ENCODE measurements around the gene ABCB1. TPM values are rescaled to one million over a fixed set of nuclear protein-coding genes. Genes with fewer than 3 reads are reported as not detected.

The ABCB1 gene
- total RNA-seq, 4 donors from 2014 or later: 43.7 to 394 (median 285) TPM

GRCh38 chr7:87545760-87546159, 54.9 kb downstream of the ABCB1 start:
- H3K27ac ChIP-seq: no peak overlapping the region
- no peaks in the 10 kb centered on the region for H3K9me3 ChIP-seq
- DNase-seq: no peak
- H3K4me3 ChIP-seq: no peak overlapping the region
- no peaks in the 10 kb centered on the region for H3K27me3 ChIP-seq
- TF ChIP-seq POLR2A (IDR thresholded peaks at IDR 0.05): no peak
- TF ChIP-seq, protein P1, sequence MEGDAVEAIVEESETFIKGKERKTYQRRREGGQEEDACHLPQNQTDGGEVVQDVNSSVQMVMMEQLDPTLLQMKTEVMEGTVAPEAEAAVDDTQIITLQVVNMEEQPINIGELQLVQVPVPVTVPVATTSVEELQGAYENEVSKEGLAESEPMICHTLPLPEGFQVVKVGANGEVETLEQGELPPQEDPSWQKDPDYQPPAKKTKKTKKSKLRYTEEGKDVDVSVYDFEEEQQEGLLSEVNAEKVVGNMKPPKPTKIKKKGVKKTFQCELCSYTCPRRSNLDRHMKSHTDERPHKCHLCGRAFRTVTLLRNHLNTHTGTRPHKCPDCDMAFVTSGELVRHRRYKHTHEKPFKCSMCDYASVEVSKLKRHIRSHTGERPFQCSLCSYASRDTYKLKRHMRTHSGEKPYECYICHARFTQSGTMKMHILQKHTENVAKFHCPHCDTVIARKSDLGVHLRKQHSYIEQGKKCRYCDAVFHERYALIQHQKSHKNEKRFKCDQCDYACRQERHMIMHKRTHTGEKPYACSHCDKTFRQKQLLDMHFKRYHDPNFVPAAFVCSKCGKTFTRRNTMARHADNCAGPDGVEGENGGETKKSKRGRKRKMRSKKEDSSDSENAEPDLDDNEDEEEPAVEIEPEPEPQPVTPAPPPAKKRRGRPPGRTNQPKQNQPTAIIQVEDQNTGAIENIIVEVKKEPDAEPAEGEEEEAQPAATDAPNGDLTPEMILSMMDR (IDR thresholded peaks at IDR 0.05): no peak
- peaks cover 0 to 64% (median 0%) of the 10 kb centered on the region in 3 donors for H3K36me3 ChIP-seq
- no peaks in the 10 kb centered on the region for H3K4me1 ChIP-seq

GRCh38 chr7:87543623-87544022, 57.1 kb downstream of the ABCB1 start:
- Histone ChIP-seq H3K27me3 (no peaks in the 10 kb centered on the region), H3K36me3 (peaks cover 0 to 68% (median 0%) of the 10 kb centered on the region in 3 donors), H3K9me3 (no peaks in the 10 kb centered on the region), H3K4me3 (no peak overlapping the region), H3K27ac (no peak overlapping the region), H3K4me1 (no peaks in the 10 kb centered on the region)
- DNase-seq: no peak
- no peak for TF ChIP-seq POLR2A (IDR thresholded peaks at IDR 0.05)
- TF ChIP-seq, protein P1 (IDR thresholded peaks at IDR 0.05): no peak

DNA sequence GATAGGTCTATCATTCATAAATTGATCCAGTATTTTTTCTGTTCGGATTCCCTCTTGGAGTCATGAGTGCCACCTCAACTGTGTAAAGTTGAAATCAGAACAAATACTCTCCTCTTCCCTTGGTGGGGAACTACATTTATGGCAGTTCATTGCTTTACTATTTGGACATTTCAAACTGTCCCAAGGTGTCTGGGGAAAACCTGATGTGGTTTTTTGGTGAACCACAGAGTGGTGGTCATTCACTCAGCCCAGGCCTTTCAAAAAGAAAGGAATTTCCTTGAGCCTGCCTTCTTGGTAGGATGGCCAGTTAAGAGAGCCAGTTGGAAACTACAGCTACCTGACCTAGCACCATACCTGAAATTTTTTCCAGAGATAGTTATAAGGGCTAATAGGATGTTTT, 59.0 kb downstream of the ABCB1 start:
- no peak for DNase-seq
- Histone ChIP-seq H3K9me3 (no peaks in the 10 kb centered on the region), H3K4me1 (no peaks in the 10 kb centered on the region), H3K27me3 (no peaks in the 10 kb centered on the region), H3K36me3 (peaks cover 0 to 71% (median 0%) of the 10 kb centered on the region in 3 donors), H3K4me3 (no peak overlapping the region), H3K27ac (no peak overlapping the region)
- TF ChIP-seq, protein P1 (IDR thresholded peaks at IDR 0.05): no peak
- no peak for TF ChIP-seq POLR2A (IDR thresholded peaks at IDR 0.05)

- no peak for DNase-seq
Observed at GRCh38 chr7:87538052-87538451, 62.6 kb downstream of the ABCB1 start.

DNA sequence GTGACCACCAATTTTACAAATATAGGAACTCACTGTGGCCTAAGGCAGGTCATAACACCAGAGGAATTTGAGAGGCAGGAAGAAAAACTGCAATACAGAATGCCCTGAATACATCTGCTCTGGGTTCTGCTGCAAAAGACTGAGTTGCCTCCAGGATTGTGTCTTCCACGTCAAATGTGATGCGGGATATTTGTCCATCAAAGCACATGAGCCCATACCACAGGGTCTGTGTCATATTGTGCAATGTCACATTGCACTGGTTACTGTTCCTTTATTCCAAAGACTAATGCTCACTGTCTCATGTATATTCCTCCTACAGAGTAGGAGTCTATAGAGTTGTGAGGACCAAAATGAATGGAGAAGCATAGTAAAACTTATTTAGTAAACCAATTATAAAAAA, 66.6 kb downstream of the ABCB1 start:
- TF ChIP-seq, protein P1 (IDR thresholded peaks at IDR 0.05): no peak
- no peak for TF ChIP-seq POLR2A (IDR thresholded peaks at IDR 0.05)
- Histone ChIP-seq H3K36me3 (peaks cover 0 to 63% (median 0%) of the 10 kb centered on the region in 3 donors), H3K4me1 (no peaks in the 10 kb centered on the region), H3K9me3 (no peaks in the 10 kb centered on the region), H3K27me3 (no peaks in the 10 kb centered on the region), H3K27ac (no peak overlapping the region), H3K4me3 (no peak overlapping the region)
- DNase-seq: no peak

More at GRCh38 chr7:87538052-87538451, 62.6 kb downstream of the ABCB1 start:
- no peak overlapping the region for H3K4me3 ChIP-seq
- no peaks in the 10 kb centered on the region for H3K4me1 ChIP-seq
- no peak overlapping the region for H3K27ac ChIP-seq
- TF ChIP-seq POLR2A (IDR thresholded peaks at IDR 0.05): no peak
- TF ChIP-seq, protein P1 (IDR thresholded peaks at IDR 0.05): no peak
- no peaks in the 10 kb centered on the region for H3K27me3 ChIP-seq
- H3K9me3 ChIP-seq: no peaks in the 10 kb centered on the region
- H3K36me3 ChIP-seq: peaks cover 0 to 54% (median 0%) of the 10 kb centered on the region in 3 donors

- TF ChIP-seq POLR2A (IDR thresholded peaks at IDR 0.05): no peak
- Histone ChIP-seq H3K36me3 (peaks cover 0 to 84% (median 0%) of the 10 kb centered on the region in 3 donors), H3K4me1 (no peaks in the 10 kb centered on the region), H3K27ac (no peak overlapping the region), H3K4me3 (no peak overlapping the region), H3K27me3 (no peaks in the 10 kb centered on the region), H3K9me3 (no peaks in the 10 kb centered on the region)
- no peak for DNase-seq
Observed at GRCh38 chr7:87530126-87530525, 70.6 kb downstream of the ABCB1 start.

All from Peyer's patch (tissue), 4 donors.